Nephron progenitor cell (in vitro differentiated cells): ENCODE measurements around the gene BPIFB1.

ENCODE experiments used
- DNase-seq: peaks from one replicate; pipeline ENCODE4 v3.0.0; 2021
- H3K27ac Mint-ChIP-seq: 2 replicates; pipeline ENCODE4 v1.8.0; 2021; ENCODE audit warnings: mild to moderate bottlenecking, moderate library complexity, mixed read lengths
- H3K27me3 Mint-ChIP-seq: 2 replicates; pipeline ENCODE4 v1.8.0; 2021; ENCODE audit warnings: mild to moderate bottlenecking, low read depth, mixed read lengths; ENCODE audit not compliant: poor library complexity
- H3K36me3 Mint-ChIP-seq: 2 replicates; pipeline ENCODE4 v1.8.0; 2021; ENCODE audit warnings: low read depth, mixed read lengths
- H3K4me1 Mint-ChIP-seq: 2 replicates; pipeline ENCODE4 v1.8.0; 2021; ENCODE audit warnings: mixed read lengths
- H3K4me3 Mint-ChIP-seq: 2 replicates; pipeline ENCODE4 v1.8.0; 2021; ENCODE audit warnings: mild to moderate bottlenecking, moderate library complexity, mixed read lengths
- H3K9me3 Mint-ChIP-seq: 2 replicates; pipeline ENCODE4 v1.8.0; 2021; ENCODE audit warnings: mild to moderate bottlenecking, moderate library complexity, mixed read lengths
- TF ChIP-seq, protein P1 (sequence below): fragments of 200-600 bp; sonication (generic); IDR thresholded peaks from 2 replicates; pipeline ENCODE4 v1.5.0; 2021; ENCODE audit warnings: antibody characterized with exemption

The BPIFB1 gene

DNA sequence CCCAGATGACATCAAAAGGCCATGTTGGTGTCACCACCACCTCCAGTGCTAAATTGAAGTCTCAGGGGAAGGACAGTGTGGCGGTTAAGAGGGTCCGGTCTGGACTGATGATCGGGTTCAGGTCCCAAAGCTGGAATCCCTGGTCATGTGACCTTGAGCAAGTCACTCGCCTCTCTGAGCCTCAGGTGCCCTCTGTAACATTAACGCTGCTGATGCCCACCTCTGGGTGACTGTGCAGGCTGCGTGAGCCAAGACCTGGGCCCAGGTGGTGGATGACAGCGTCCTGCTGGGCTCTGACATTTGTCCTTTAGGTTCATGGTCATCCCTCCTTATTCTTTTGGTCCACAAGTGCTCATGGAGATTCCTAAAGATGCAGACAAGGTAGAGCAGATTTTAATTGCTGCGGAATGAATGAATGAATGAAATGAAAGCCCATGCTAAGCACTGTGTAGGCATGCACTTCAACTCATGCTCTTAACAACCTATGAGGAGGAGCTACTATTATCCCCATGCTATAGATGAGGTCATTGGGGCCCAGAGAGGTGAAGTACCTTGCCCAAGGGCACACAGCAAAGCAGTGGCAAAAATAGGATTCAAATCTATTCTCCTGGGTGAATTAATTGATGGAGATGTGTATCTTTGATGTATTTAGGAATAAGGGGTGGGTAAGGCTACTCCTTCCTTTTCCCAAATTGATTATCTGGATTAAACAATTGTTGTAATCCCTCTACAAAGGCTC lies 649 bp upstream of the BPIFB1 start:
- peaks cover 30% of the 10 kb centered on the region for H3K27me3 Mint-ChIP-seq
- H3K4me1 Mint-ChIP-seq: peaks cover 16% of the 10 kb centered on the region
- no peak for DNase-seq
- H3K27ac Mint-ChIP-seq: no peak overlapping the region
- H3K36me3 Mint-ChIP-seq: no peaks in the 10 kb centered on the region
- TF ChIP-seq, protein P1, sequence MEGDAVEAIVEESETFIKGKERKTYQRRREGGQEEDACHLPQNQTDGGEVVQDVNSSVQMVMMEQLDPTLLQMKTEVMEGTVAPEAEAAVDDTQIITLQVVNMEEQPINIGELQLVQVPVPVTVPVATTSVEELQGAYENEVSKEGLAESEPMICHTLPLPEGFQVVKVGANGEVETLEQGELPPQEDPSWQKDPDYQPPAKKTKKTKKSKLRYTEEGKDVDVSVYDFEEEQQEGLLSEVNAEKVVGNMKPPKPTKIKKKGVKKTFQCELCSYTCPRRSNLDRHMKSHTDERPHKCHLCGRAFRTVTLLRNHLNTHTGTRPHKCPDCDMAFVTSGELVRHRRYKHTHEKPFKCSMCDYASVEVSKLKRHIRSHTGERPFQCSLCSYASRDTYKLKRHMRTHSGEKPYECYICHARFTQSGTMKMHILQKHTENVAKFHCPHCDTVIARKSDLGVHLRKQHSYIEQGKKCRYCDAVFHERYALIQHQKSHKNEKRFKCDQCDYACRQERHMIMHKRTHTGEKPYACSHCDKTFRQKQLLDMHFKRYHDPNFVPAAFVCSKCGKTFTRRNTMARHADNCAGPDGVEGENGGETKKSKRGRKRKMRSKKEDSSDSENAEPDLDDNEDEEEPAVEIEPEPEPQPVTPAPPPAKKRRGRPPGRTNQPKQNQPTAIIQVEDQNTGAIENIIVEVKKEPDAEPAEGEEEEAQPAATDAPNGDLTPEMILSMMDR: no peak
- no peak overlapping the region for H3K4me3 Mint-ChIP-seq
- no peaks in the 10 kb centered on the region for H3K9me3 Mint-ChIP-seq

DNA sequence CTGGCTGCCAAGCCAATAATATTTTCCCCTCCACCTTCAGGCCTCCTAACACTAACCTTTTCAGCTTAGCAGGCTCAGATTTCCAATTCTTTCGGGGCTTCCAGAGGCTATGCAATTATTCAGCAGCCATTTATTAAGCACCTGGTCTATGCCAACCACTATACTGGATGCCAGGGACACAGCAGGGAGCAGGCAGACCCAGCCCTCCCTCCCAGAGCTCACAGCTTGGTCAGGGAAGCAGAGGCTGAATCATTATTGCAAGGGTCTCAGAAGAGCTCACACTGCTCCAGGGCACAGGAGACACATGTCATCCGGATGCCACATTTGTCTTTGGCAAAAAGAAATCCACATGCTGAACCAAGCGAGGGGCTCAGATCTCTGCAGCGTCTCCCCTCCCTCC lies 1.3 kb downstream of the BPIFB1 start:
- H3K4me3 Mint-ChIP-seq: no peak overlapping the region
- peaks cover 31% of the 10 kb centered on the region for H3K27me3 Mint-ChIP-seq

DNA sequence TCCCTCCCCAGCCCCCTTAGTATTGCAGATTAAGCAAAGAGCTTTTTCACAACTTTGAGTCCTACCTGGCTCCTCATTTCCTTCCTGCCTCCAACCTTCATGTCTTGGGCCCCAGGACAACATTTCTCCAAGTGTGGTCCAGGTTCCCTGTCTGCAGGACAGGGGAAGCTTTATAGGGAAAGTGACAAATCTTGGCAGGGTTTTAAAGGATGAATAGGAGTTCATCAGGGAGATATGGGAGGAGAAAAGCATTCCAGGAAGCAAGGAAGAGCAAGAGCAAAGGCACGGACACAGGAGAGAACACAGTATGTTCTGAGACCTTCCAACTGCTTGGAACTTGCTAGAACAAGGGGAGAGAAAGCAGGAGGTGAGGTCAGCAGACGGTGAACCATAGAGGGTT lies 1.9 kb downstream of the BPIFB1 start:
- Mint-ChIP-seq H3K4me3 (no peak overlapping the region), H3K36me3 (no peaks in the 10 kb centered on the region), H3K4me1 (peaks cover 7% of the 10 kb centered on the region), H3K27me3 (peaks cover 28% of the 10 kb centered on the region), H3K27ac (peak overlapping the region; percentile 40), H3K9me3 (no peaks in the 10 kb centered on the region)
- DNase-seq: no peak
- TF ChIP-seq, protein P1: no peak

More for the DNA sequence above, 1.3 kb downstream of the BPIFB1 start:
- H3K4me1 Mint-ChIP-seq: peaks cover 7% of the 10 kb centered on the region
- TF ChIP-seq, protein P1: no peak
- H3K9me3 Mint-ChIP-seq: no peaks in the 10 kb centered on the region
- no peaks in the 10 kb centered on the region for H3K36me3 Mint-ChIP-seq
- H3K27ac Mint-ChIP-seq: no peak overlapping the region
- no peak for DNase-seq

DNA sequence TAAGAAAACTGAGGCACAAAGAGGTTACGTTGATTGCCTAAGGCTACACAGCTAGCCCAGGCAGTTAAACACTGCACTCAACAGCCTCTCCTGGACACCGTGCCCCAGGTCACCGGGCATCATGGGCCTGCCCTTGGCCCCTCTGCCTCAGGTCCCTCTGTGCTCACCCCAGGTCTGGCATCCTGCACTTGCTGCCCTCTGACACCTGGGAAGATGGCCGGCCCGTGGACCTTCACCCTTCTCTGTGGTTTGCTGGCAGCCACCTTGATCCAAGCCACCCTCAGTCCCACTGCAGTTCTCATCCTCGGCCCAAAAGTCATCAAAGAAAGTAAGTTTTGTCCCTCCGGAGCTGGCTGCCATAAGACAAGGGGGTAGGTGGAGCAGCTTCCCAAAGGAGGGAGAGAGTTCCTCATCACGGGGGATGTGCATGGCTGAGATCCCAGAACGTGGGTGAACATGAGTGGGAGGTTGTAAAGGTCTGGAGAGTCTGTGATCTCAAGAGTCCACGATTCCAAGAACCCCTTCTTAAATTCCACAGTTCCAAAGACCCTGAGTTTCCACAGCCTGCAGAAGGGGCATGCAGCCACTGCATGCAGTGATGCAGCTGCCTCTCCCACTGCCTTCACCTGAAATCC lies 3.0 kb downstream of the BPIFB1 start:
- Mint-ChIP-seq H3K27ac (no peak overlapping the region), H3K27me3 (peaks cover 28% of the 10 kb centered on the region), H3K4me3 (no peak overlapping the region), H3K4me1 (peaks cover 7% of the 10 kb centered on the region), H3K36me3 (no peaks in the 10 kb centered on the region), H3K9me3 (no peaks in the 10 kb centered on the region)
- TF ChIP-seq, protein P1: no peak
- no peak for DNase-seq

DNA sequence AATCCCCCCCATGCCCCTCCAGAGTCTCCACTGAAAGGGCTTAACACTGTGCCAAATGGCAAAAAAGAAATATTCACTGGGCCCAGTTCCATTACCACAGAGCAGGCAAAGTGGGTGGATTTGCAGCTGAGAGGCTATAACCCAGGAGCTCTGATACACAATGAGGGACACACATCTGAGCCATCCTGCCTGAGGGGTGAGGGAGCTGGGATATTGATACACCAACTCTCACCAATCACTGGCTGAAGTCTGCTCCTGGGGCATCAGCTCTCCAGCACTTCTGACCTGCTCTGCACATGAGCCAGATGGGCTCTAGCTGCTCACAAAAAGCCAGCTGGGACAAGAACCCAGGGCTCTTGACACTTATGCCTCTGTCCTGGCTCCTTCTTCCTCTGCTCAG lies 4.9 kb downstream of the BPIFB1 start:
- peaks cover 42% of the 10 kb centered on the region for H3K27me3 Mint-ChIP-seq
- H3K4me1 Mint-ChIP-seq: peaks cover 7% of the 10 kb centered on the region
- no peak overlapping the region for H3K4me3 Mint-ChIP-seq
- TF ChIP-seq, protein P1: no peak
- DNase-seq: no peak
- H3K27ac Mint-ChIP-seq: no peak overlapping the region
- H3K9me3 Mint-ChIP-seq: no peaks in the 10 kb centered on the region
- H3K36me3 Mint-ChIP-seq: no peaks in the 10 kb centered on the region

DNA sequence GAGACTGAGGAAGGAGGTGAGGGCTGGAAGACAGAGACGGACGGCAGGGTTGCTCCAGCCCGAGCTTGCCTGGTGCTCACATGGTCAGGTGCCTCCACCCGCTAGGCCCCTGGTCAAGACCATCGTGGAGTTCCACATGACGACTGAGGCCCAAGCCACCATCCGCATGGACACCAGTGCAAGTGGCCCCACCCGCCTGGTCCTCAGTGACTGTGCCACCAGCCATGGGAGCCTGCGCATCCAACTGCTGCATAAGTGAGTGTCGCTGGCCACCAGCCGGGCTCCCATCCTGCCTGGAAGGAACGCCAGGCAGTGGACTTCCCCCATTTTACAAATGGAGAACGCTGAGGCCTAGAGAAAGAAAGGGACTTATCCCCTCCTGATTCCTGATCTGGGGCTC lies 7.8 kb downstream of the BPIFB1 start:
- Mint-ChIP-seq H3K4me1 (no peaks in the 10 kb centered on the region), H3K27me3 (peaks cover 55% of the 10 kb centered on the region), H3K36me3 (no peaks in the 10 kb centered on the region), H3K27ac (no peak overlapping the region), H3K9me3 (no peaks in the 10 kb centered on the region), H3K4me3 (no peak overlapping the region)
- TF ChIP-seq, protein P1: no peak
- no peak for DNase-seq
